Forelimb muscle (tissue), 1 donor: Measurements from ENCODE around the gene RAD9A. TPM values are rescaled to one million over a fixed set of nuclear protein-coding genes. Genes with fewer than 3 reads are reported as not detected.
"Not testable (repeated sequence)": the region's sequence is repeated elsewhere in the genome, so short reads cannot be mapped to it uniquely, and the experiment has no call there.

Source experiments
- DNase-seq: peaks from one replicate; pipeline ENCODE4 v3.0.0-alpha.2; 2013; ENCODE audit warnings: low read depth
- polyA plus RNA-seq: library from polyadenylated mRNA; unstranded; fragments of 120-200 nt; gene quantifications from one replicate; pipeline ENCODE4 v1.2.1, GENCODE V29; 2013; ENCODE audit not compliant: insufficient read length

RAD9A gene
- polyA plus RNA-seq, 1 donor: 8.2 TPM

DNA sequence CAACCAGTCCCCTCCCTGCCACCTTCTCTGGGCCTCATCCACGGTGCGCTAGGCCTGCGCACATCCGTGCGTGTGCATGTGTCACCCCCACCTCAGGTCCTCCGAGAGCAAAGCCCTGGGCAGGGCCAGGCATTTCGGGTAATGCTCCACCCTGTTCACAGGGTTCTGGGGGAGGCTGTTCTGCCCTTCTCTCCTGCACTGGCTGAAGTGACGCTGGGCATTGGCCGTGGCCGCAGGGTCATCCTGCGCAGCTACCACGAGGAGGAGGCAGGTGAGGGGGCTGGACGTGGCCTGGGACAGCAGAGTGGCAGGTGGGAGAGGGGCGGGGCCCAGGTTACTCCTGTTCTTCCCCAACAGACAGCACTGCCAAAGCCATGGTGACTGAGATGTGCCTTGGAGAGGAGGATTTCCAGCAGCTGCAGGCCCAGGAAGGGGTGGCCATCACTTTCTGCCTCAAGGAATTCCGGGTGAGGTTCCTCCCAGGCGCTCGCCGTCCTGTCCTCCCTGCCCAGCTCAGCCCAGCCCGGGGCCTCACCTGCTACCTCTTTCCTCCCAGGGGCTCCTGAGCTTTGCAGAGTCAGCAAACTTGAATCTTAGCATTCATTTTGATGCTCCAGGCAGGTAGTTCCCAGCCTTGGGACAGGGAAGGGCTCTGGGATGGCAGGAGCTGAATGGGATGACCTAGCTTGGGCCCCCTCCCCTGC lies 3.9 kb downstream of the RAD9A start:
- no peak for DNase-seq

DNA sequence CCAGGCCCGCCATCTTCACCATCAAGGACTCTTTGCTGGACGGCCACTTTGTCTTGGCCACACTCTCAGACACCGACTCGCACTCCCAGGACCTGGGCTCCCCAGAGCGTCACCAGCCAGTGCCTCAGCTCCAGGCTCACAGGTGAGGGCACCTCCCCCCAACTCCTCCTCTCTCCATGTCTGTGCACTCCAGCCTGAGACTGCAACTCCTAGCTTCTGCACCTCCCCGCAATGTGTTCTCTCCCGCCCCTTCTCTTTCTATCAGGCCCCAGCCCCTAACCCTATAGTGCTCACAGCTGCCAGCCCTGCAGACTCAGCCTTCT lies 4.4 kb downstream of the RAD9A start:
- DNase-seq: no peak

DNA sequence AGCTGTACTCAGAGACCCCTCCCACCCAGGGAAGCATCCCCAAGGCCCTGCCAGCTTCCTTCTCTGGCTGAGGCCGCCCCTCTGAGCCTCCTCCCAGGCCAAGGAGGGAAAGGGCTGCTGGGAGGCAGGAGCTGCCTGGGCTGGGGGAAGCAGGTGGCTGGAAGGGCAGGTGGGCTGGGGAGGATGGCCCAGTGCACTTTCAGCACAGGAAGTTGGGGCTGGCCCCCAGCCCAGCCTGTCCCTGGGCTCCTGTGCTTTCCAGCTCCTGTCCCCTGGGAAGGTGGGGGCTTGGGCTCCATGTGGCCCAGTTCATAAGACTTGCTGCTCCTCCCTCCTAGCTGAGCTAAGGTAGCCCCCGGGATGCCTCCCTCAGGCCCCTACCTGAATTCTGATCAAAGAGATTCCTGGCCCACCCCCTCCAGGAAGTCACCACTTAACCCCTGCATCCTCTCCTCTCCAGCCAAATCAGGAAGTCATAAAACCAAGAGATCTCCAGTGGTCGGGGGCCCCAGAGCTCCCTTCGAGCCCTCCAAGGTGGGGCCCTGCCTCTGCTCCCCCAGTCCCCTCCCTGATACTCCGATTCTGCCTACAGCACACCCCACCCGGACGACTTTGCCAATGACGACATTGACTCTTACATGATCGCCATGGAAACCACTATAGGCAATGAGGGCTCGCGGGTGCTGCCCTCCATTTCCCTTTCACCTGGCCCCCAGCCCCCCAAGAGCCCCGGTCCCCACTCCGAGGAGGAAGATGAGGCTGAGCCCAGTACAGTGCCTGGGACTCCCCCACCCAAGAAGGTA lies 5.0 kb downstream of the RAD9A start:
- DNase-seq: no peak

DNA sequence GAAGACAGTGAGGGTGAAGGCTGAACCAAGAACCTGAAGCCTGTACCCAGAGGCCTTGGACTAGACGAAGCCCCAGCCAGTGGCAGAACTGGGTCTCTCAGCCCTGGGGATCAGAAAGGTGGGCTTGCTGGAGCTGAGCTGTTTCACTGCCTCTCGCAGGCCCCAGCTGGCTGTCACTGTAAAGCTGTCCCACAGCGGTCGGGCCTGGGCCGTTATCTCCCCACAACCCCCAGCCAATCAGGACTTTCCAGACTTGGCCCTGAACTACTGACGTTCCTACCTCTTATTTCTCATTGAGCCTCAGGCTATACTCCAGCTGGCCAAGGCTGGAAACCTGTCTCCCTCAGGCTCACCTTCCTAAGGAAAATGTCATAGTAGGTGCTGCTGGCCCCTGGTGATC lies 5.8 kb downstream of the RAD9A start:
- no peak for DNase-seq

DNA sequence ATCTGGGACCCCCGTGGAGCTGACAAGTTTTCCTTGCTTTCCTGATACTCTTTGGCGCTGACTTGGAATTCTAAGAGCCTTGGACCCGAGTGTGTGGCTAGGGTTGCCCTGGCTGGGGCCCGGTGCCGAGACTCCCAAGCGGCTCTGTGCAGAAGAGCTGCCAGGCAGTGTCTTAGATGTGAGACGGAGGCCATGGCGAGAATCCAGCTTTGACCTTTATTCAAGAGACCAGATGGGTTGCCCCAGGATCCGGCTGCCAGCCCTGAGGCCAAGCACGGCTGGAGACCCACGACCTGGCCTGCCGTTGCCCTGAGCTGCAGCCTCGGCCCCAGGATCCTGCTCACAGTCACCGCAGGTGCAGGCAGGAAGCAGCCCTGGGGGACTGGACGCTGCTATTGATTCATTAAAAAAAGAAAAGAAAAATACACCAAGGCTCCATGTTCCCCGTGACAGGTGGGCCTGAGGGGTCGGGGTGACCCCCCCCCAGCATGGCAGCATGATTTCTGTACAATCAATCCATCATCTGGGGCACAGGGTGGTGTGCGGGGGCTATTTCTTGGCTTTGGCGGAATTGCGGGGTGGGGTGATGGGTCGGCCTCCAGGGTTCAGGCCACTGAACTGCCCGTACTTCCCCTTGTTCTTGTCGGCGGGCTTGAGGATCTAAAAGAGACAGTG lies 6.3 kb downstream of the RAD9A start:
- no peak for DNase-seq

DNA sequence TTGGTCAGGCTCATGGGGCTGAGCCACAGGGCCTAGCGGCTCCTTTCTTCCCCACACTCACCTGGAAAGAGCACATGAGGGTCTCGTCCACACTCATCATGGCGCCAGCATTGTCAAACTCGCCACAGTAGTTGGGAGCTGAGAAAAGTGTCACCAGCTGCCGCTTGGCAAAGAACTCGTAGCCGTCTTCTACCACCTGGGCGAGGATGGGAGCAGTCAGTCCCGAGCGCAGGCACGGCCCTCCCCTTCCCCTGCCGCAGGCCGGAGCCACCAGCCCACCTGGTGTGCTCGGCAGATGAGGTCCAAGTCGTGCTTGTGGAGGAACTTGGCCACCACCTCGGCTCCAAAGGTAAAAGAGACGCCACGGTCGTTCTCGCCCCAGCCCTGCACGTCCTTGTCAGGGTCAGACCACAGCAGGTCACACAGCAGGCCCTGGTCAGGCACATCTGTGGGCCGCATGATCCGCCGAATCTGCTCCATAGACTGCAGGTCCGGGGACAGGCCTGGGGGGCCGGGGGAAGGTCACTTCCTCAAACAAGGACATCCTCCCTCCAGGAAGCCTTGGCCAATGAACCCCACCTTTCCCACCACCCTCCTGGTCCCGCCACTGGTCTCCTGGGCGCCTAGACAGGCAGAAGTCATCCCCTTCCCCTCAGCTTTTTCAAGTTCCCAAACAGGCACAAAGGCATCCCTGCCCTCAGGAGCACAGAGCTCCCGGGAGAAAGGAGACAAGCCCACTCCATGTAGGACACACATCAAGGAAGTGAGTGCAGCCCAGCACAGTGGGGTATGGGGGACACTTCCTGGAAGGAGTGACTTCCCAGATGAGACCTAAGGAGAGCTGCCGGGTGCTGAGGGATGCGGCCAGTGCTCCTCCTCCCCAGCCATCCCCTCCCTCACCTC lies 7.1 kb downstream of the RAD9A start:
- no peak for DNase-seq

DNA sequence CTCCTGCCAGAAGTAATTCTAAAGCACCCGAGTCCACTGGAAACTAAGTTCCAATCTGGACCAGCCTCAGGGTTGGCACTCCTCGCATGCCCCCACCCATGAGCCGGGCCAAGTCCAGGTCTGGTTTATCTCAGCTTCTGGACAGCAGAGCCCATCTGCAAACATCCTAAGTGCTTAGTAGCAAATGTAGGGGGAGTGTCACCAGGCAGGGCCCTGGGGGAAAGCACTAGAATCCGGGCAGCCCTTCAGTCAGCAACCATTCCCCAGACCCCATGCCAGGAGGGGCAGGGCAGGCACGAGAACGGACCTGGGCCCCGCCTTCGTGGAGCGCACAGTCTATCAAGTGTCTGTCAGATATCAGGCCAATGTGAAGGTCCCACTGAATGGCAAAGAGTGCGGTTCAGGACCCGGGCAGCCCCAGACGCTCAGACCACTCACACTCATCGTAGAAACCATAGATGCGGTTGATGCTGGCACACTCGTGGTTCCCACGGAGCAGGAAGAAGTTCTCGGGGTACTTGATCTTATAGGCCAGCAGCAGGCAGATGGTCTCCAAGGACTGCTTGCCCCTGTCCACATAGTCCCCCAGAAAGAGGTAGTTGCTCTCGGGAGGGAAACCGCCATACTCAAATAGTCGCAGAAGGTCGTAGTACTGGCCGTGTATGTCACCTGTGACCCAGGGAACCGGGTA lies 8.6 kb downstream of the RAD9A start:
- DNase-seq: no peak

DNA sequence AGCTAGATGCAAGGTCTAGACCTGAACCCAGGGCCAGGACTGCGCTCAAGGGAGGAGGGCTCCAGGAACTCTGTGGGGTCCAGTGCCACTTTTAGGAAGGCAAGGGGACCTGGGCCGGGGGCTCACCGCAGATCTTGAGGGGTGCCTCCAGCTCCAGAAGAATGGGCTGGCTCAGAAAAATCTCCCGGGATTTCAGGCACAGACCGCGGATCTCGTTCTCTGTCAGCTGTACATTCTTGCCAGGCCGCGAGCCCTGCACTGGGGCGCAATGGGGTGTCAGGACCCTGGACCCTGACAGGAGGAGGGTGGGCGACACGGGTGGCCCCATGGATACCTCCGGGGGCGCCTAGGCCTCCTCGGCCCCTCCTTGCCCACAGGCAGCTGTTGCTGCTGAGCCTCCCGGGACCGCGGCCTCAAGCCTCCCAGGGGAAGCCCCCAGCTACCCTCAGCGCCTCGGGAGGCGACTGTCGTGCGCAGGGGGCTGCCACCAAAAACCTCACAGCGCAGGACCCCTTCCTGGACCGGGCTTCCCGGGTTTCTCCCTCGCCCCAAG lies 9.2 kb downstream of the RAD9A start:
- no peak for DNase-seq

DNA sequence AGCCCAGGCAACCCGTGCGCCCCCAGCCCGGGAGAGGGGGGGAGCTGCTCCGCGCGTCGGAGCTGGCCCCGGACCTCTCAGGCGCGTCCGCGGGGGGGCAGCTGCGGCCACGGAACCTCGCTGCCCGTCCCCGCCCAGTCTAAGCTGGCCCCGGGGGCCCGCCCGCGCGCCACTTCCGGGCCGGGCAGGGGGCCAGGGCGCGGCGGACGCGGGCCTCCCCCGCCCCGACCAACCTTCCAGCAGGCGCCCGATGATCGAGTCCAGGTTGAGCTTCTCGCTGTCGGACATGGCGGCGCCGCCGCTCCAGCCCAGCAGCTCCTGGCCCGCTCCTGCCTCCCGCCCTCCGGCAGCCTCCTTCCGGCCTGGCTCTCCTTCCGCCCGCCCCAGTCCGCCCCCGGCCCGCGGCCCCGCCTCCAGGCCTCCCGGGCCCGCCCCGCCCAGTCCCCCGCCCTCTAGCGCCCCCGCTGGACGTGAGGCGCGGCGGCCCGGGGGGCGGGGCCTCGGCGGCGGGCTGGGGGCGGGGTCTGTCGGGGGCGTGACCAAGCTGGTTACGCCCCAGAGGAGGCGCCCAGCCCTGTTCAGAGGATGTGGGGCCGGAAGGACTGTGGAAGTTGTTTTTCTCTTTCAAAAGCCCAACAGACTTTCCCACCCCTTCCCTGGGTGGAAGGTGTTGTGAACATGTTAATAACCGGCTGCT lies 9.9 kb downstream of the RAD9A start, which contains the start of gene PPP1CA:
Gene PPP1CA, minus strand, starts transcription at position 364 of the 697 bp plus-strand sequence. Its CDS starts 76 bp downstream, at position 288.
- DNase-seq: peak; percentile 41

DNA sequence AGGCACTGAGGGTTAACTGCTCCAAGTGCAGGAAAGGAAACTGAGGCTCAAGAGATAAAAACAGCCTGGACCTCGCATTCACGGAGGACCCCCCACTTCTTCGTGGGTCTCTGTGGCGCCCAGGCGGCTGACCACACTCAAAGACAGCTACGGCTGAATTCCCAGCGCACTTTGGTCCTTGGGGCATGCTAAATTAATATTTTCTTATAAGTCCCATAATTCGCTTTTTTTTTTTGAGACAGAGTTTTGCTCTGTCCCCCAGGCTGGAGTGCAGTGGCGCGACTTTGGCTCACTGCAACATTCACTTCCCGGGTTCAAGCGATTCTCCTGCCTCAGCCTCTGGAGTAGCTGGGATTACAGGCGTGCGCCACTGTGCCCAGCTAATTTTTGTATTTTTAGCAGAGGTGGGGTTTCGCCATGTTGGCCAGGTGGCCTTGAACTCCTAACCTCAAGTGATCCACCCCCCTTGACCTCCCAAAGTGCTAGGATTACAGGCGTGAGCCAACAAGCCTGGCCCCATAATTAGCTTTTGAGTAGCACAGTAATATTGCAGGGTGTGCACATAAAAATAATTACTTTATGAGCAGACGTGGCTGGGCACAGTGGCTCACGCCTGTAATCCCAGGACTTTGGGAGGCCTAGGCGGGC lies 10.5 kb downstream of the RAD9A start:
- not testable (repeated sequence) for DNase-seq

DNA sequence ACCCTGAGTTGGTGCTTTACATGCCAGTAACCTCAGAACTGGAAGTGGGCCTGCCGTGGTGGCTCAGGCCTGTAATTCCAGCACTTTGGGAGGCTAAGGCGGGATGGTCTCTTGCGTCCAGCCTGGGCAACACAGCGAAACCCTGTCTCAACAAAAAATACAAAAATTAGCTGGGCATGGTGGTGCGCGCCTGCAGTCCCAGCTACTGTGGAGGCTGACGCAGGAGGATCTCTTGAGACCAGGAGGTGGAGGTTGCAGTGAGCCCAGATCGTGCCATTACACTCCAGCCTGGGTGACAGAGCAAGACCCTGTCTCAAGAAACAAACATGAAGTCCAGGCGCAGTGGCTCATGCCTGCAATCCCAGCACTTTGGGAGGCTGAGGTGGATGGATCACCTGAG lies 11.3 kb downstream of the RAD9A start:
- not testable (repeated sequence) for DNase-seq

DNA sequence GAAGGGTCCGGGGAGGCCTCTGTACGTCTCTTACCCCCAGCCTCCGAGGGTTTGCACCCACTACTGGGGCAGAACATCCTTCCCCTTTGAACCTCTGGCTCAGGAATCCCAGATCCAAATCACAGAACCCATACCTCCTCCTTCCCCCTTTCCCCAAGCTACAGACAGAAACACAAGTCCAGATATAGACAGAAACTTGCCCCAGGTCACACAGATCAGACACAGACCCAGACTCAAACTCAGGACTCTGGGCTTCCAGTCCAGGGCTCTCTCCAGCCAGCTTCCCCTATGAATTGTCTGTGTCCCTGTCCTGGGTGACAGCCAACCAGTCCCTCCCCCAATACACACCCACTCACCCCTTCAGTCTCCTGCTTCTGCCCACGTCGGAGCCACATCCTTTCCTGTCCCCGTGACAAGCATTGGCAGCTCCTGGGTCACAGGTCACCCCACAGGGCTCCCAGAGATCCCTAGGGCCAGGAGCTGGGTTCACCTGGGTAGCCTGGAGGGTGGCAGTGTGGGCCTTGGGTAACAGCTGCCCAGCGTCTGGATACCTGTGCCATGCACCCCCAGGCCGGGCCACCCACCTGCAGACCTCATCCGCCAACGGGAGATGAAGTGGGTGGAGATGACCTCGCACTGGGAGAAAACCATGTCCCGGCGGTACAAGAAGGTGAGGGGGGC lies 12.9 kb downstream of the RAD9A start:
- DNase-seq: no peak

DNA sequence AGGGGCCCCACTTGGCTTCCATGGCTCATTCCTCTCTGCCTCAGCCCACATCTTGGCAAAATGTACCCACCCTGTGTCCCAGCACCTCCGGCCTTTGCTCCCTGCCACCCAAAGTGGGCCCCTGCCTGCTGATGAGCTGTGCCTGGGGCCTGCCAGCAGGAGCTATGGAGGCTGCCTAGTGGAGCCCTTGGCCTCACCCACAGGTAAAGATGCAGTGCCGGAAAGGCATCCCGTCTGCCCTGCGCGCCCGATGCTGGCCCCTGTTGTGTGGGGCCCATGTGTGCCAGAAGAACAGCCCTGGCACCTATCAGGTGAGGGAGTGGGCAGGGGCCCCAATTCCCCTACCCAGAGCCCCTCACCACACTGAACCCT lies 13.4 kb downstream of the RAD9A start:
- no peak for DNase-seq

DNA sequence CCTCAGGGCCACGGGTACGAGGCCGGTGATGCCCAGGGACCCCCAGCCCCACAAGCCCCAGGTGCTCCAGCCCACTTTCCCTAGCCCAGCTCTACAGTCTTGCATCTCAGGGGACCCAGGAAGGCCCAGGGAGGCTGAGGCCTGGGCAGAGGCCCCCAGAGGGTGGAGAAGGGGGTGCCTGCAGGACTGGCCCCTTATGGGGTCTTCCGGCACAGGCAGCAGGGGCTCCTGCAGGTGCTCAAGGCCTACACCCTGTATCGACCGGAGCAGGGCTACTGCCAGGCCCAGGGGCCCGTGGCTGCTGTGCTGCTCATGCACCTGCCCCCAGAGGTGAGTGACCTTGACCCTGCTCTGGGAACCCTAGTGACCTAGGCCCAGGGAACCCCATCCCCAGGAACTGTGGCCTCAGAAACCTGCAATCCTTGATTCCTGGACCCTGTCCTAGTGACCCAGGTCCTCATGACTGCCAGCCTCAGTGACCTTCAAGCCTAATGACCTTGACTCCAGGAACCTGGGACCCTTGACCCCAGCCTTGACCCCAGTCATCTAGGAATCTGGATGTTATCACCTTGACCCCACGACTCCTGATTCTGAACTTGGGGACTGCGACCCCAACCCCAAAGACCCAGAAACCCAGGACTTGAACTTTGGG lies 14.0 kb downstream of the RAD9A start:
- no peak for DNase-seq

DNA sequence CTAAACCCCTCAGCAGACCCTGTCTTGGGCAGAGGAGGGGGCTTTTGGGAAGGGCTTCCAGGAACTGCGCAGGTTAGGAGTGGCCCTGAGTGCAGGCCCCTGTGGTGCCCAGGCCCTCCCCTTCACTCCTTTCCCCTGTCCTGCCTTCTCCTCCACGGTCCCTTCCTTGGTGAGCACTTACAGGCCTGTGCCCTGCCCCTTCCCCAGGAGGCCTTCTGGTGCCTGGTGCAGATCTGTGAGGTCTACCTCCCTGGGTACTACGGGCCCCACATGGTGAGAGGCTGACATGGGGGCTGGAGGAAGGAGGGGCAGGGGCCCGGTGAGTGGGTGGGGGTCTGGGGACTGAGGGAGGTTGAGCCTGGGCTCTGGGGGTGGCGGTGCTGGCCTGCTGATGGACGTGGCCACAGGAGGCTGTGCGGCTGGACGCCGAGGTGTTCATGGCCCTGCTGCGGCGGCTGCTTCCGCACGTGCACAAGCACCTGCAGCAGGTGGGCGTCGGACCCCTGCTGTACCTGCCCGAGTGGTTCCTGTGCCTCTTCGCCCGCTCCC lies 14.7 kb downstream of the RAD9A start:
- no peak for DNase-seq

DNA sequence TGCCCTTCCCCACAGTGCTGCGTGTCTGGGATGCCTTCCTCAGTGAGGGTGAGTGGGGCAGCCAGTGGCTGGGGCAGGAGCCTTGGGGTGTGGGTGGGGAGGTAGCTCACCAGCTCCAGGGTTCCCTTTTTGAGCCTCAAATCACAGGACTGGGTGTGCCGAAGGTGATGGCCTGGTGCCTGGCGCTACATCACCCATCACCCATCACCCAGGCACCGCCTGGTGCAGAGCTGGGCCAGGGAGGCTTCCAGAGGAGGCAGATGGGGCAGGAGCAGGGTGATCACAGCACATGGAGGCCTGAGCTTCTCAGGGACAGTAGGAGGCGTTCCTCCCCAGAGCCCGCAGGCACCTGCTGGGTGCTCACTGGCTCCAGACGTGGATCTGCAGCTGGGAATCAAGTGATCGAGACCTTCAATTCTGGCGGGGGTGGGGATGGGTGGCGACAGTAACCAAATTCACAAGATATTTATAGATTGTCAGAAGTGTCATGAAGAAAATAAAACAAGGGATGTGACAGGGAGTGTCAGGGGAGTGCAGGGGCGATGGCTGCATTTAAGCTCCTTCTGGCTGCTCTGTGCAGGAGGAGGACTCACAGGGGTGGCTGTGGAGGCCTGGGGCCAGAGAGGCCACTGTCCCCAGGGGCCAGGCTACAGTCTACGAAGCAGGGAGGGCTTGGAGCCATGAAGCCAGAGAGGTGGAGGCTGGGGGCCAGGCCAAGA lies 15.3 kb downstream of the RAD9A start:
- no peak for DNase-seq

DNA sequence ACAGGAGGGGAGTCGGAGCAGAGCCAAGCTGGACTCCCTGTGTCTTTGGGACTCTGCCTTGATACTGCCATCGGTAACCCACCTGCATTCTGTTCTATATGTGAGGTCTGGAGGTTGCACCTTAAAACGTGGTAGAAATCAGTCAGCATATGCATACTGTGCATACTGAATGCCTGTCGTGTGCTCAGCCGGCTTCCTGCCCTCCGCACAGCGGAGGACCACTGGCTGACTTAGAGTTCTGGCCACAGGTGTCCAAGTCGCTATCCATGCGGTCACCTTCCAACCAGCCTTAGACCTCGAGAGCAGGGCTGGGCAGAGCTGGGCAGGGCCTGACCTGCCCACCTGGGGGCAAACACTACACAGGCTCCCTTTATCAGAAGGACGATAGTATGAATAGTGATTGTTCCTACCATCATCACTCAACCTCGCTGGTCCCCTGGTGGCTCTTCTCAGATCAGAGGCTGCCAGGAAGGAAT lies 15.9 kb downstream of the RAD9A start:
- DNase-seq: no peak
